ENCODE measurements around the gene RAB5B.
A peak's percentile ranks its signal among the peaks of the same experiment; 100 is the strongest.

The RAB5B gene

GRCh38 chr12:55926738-55927587, 46.9 kb upstream of the RAB5B start (continued):
- TF ChIP-seq ZNF2 (tag by site-specific recombination; IDR thresholded peaks at IDR 0.05) (peak; percentile 57; the same call in 1 of the 2 replicates), ZNF639 (tag by site-specific recombination; IDR thresholded peaks at IDR 0.05) (peak; percentile 78), ZNF433 (tag by site-specific recombination; IDR thresholded peaks at IDR 0.05; ENCODE audit: low read depth) (0 out of 2 replicates have a peak, but pooled peaks have one; percentile 6), ZNF169 (tag by site-specific recombination; IDR thresholded peaks at IDR 0.05) (no peak), ELK4 (IDR thresholded peaks at IDR 0.05; ENCODE audit: borderline replicate concordance, low read depth, low read length) (peak; percentile 66; the same call in 1 of the 2 replicates), ZNF580 (tag by site-specific recombination; IDR thresholded peaks at IDR 0.05) (peak; percentile 84), ZNF785 (tag by site-specific recombination; IDR thresholded peaks at IDR 0.05) (no peak), ZNF24 (tag by site-specific recombination; IDR thresholded peaks at IDR 0.05) (0 out of 2 replicates have a peak, but pooled peaks have one; percentile 27), GLIS1 (tag by site-specific recombination; IDR thresholded peaks at IDR 0.05) (peak; percentile 67), SP2 (tag by site-specific recombination; IDR thresholded peaks at IDR 0.05) (peak; percentile 89), GLIS2 (tag by site-specific recombination; IDR thresholded peaks at IDR 0.05) (peak; percentile 85), SP7 (tag by site-specific recombination; IDR thresholded peaks at IDR 0.05) (peak; percentile 70), ZNF558 (tag by site-specific recombination; IDR thresholded peaks at IDR 0.05) (peak; percentile 42; the same call in 1 of the 2 replicates)

- H3K36me3 ChIP-seq (ENCODE audit: control insufficient read depth in 2 of 2, insufficient read depth in 1 of 2, low read length in 2 of 2), result peaks cover 10 to 11% of the 10 kb centered on the region in 2 experiments; a peak in 2 of 3 replicates
- no peaks in the 10 kb centered on the region for H3K9me3 ChIP-seq (ENCODE audit: control insufficient read depth, insufficient read depth, low read depth, low read length)
- peaks cover 4% of the 10 kb centered on the region; the same call in 1 of the 2 replicates for H3K4me1 ChIP-seq (ENCODE audit: control insufficient read depth, insufficient read depth, low read length)
- POLR2A ChIA-PET, result interaction anchor here (0.6 to 4.4 kb wide), 10 partner anchors 12 to 189 kb away, joined by 4 to 42 read pairs (median 8); partner anchors contain the start of genes DNAJC14, ORMDL2, RAB5B and SARNP
- CTCF ChIA-PET, result interaction anchor here (0.9 to 2.7 kb wide), 5 partner anchors 11 to 187 kb away, joined by 3 to 27 read pairs (median 3); no protein-coding TSS in a partner anchor
- peak within 1 kb of the TSS; percentile 94 for H3K27ac ChIP-seq (ENCODE audit: extremely low read depth, low read depth, low read length)
- peak within 1 kb of the TSS; percentile 80 for H3K4me3 ChIP-seq (ENCODE audit: low read depth, low read length)
- no peak for TF ChIP-seq ZNF473 (tag by site-specific recombination; IDR thresholded peaks at IDR 0.05)
- no peak for TF ChIP-seq ZNF560 (tag by site-specific recombination; IDR thresholded peaks at IDR 0.05; ENCODE audit: borderline replicate concordance)
- no peak for TF ChIP-seq ZNF658 (tag by site-specific recombination; IDR thresholded peaks at IDR 0.05)
- TF ChIP-seq ZBTB11 (tag by site-specific recombination; conservative IDR thresholded peaks at IDR 0.05; ENCODE audit: low read depth), result peak; percentile 95
- TF ChIP-seq PRDM10 (tag by site-specific recombination; IDR thresholded peaks at IDR 0.05), result peak; percentile 80
- TF ChIP-seq ZNF146 (tag by site-specific recombination; IDR thresholded peaks at IDR 0.05), result no peak
- no peak for TF ChIP-seq ZBTB10 (tag by site-specific recombination; IDR thresholded peaks at IDR 0.05)
These were observed 46.0 kb upstream of the RAB5B start, which contains the start of gene PYM1 for GRCh38 chr12:55927588-55928502. Gene PYM1 (minus strand): TSS chr12:55927894. CDS start chr12:55927761, 133 bp downstream.
